GM20000 (cell line): Measurements from ENCODE around the gene ATXN7L1.

Source experiments
- DNase-seq: peaks from one replicate; pipeline ENCODE4 v3.0.0; 2012; ENCODE audit warnings: low spot score
- TF ChIP-seq, protein P1 (sequence below): IDR thresholded peaks from 2 replicates; pipeline ENCODE4 v1.5.1; 2012; ENCODE audit warnings: mild to moderate bottlenecking, control low read depth; ENCODE audit errors: extremely low read depth, missing control alignments

Gene ATXN7L1

DNA sequence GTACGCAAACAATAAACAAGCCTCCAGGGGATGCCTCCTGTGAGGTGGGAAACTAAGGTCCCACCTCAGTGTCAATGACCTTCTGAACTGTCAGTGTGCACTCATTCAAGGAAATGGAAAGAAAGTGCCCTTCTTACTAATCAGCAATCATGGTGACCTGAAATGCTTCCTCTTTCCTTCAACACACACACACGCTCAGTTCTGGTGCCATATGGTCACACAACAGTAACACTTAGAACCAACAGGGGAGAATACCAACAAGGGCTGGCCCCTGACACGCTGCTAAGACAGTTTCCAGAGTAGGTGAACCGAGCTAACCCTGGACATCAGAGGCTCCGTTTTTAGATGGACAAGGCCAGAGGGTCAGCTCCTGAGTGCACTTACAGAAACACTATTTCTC, 253.0 kb downstream of the ATXN7L1 start:
- no peak for DNase-seq
- TF ChIP-seq, protein P1, sequence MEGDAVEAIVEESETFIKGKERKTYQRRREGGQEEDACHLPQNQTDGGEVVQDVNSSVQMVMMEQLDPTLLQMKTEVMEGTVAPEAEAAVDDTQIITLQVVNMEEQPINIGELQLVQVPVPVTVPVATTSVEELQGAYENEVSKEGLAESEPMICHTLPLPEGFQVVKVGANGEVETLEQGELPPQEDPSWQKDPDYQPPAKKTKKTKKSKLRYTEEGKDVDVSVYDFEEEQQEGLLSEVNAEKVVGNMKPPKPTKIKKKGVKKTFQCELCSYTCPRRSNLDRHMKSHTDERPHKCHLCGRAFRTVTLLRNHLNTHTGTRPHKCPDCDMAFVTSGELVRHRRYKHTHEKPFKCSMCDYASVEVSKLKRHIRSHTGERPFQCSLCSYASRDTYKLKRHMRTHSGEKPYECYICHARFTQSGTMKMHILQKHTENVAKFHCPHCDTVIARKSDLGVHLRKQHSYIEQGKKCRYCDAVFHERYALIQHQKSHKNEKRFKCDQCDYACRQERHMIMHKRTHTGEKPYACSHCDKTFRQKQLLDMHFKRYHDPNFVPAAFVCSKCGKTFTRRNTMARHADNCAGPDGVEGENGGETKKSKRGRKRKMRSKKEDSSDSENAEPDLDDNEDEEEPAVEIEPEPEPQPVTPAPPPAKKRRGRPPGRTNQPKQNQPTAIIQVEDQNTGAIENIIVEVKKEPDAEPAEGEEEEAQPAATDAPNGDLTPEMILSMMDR = no peak

DNA sequence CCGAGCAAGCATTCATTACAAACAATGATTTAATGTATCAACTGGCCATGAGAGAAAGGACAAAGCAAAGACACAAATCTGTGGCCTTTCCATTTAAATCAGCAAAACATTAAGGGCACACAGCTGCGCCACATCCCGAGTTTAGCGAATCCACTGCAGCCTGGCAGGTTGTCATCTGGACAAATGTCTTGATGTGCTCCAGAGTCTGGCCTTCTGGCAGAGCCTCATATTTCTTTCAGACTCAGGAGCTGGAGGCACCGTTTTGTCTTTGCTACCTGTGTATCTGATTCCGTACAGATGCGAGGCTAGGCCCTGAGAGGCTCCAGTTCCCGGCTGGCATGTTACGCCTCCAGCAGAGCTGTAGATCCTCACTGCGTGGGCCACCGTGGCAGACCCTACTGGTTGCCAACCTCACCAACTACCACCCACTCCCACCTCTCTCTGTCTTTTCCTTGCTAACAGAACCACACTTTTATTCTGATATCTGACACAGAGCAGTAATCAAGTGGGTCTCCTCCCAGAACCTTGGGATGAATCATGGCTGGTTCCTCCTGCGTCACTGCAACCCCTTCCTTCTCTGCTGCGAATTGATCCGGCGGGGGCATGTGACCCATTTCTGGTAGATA, 254.2 kb downstream of the ATXN7L1 start:
- TF ChIP-seq, protein P1 = no peak
- DNase-seq = no peak

DNA sequence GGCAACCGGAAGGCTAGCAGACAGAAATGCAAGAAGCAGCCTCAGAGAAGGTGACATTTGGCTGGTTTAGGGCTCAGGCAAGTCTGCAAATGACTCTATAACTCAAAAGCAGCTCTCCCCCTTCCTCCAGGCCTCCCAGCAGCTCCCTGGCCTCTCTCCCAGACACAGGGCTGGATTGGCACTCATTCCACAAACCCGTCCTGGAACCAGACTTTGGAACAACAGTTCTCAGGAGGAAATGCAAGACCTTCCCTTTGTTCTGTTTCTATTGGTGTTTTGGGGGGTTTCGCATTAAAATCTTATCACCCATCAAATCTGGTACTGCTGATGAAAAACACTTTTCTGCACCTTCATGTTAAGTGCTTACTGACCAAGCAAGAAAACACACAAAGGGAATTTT, 254.8 kb downstream of the ATXN7L1 start:
- TF ChIP-seq, protein P1 = no peak
- no peak for DNase-seq

DNA sequence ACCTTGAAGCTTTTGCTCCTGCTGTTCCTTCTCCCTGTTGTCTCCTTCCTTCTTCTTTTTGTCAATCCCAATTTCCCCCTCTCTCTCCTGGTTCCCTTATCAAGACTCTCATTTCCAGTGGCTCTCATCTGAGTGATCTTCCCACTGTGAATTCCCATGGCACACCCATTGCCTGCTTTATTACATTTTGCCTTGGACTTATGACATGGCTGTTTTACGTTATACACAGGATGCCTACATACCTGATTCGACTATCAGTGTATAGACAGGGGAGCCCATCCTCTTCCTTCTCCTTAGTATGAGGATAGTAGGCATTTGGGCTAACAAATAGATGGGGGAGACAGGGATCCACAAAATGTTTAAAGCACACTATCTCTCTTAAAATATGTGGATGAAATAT, 255.2 kb downstream of the ATXN7L1 start:
- no peak for DNase-seq
- TF ChIP-seq, protein P1 = no peak

DNA sequence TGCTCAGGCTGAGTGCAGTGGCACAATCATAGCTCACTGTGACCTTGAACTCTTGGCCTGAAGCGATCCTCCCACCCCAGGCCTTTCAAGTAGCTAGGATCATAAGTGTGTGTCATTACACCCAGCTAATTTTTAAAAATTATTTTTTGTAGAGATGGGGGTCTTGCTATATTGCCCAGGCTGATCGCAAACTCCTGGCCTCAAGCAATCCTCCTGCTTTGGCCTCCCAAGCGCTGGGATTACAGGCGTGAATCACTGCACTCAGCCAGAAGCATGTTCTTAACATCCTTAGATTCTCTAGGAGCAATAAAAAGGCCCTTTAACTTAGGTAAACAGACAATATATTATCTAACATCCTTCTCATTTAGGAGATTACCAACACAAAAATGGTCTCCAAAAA, 256.8 kb downstream of the ATXN7L1 start:
- no peak for DNase-seq
- TF ChIP-seq, protein P1 = no peak

DNA sequence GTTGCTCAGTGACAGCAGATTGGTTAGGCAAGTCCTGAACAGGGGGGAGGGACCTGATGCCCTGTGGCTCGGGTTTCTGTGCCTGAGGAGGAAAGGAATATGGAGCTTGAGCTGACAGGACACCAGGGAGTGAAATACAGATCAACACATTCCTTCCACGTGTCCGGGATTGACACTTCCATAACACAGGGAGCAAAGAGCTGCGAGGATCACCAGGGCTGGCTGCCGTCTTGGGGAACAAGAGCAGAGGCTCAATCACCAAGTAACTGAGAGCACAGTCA, 258.4 kb downstream of the ATXN7L1 start:
- no peak for DNase-seq
- TF ChIP-seq, protein P1 = no peak

DNA sequence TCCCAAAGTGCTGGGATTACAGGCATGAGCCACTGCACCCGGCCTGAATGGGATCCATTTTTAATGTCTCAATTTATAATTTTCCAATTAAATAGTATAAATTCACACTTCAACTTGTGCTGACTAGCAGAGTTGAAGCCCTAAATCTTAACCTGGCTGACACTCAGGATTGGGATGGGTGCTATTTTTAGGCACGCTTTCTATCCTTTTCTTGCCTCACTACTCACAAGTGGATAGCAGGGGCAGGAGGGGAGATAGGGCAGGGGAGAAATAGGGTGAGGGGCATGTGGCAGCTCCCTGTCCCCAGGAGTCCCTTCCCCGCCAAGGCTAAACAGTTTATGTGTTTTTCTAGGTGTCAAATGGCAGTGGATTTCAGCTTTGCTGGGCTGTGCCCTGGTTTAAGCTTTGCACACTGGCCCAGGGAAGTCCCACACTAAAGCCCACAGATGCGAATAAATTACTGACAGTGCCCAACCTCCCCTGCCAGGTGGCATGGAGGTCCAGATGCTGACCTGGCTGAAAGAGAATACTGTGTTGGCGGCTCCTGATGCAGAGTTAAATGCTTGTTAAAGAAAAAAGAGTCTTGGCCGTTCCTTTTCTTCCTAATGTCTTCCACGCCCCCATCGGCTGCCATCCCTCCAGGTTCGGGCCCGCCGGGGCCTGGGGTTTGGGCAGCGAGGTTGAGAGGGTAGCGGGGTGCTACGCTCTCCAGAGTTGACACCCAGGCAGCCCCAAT, 259.0 kb downstream of the ATXN7L1 start:
- TF ChIP-seq, protein P1 = no peak
- no peak for DNase-seq
